ENCODE data around the gene MDH1B. TPM values are rescaled to one million over a fixed set of nuclear protein-coding genes. Genes with fewer than 3 reads are reported as not detected.

Gene MDH1B
- total RNA-seq, 1 donor from 2014 or later = 1.8 TPM

DNA sequence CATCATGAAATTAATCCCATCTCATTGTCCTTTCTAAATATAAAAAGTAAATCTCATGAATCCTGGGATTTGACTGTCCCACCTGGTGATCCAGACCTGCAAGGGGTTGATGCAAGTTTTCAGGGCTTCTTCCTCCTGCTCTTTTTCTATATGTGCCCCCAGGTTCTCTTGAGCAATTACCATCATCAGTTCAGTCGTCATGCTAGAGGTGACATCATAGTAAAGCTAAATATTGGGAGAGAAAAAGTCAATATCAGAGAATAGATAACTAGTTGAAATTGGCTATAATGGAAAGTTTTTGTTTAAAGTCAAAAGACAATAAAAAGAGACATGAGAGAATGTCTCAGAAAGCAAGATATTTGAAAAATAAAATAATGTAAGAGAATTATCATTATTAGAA is 8.3 kb downstream of the MDH1B start:
- H3K27me3 ChIP-seq (ENCODE audit: control insufficient read depth, insufficient read depth, low read length) = no peaks in the 10 kb centered on the region
- H3K36me3 ChIP-seq (ENCODE audit: control insufficient read depth, insufficient read depth, low read length) = no peaks in the 10 kb centered on the region
- H3K4me3 ChIP-seq (ENCODE audit: low read depth, low read length) = no peak overlapping the region
- DNase-seq (ENCODE audit: low read depth) = no peak
- TF ChIP-seq, protein P1, sequence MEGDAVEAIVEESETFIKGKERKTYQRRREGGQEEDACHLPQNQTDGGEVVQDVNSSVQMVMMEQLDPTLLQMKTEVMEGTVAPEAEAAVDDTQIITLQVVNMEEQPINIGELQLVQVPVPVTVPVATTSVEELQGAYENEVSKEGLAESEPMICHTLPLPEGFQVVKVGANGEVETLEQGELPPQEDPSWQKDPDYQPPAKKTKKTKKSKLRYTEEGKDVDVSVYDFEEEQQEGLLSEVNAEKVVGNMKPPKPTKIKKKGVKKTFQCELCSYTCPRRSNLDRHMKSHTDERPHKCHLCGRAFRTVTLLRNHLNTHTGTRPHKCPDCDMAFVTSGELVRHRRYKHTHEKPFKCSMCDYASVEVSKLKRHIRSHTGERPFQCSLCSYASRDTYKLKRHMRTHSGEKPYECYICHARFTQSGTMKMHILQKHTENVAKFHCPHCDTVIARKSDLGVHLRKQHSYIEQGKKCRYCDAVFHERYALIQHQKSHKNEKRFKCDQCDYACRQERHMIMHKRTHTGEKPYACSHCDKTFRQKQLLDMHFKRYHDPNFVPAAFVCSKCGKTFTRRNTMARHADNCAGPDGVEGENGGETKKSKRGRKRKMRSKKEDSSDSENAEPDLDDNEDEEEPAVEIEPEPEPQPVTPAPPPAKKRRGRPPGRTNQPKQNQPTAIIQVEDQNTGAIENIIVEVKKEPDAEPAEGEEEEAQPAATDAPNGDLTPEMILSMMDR (IDR thresholded peaks at IDR 0.05; ENCODE audit: insufficient read depth, low read length, poor library complexity, severe bottlenecking) = no peak

DNA sequence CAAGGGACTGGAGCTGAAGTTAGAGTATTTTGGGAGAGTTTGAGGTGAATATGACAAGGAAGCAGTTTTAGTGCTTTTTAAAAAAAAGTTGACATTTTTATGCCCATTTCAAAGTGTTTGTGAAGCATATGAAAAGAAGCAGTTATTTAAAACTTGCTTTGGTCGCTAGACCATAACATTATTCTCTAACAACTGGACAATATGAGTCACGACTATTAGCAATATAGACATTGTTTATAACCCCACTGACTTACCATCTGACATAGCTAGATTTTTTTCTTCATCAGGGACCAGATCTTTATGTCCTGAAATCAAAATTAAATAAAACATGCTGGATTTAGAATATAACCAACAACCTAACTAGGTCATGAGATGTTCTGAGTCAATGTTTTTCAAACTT is 24.3 kb downstream of the MDH1B start:
- Histone ChIP-seq H3K36me3 (ENCODE audit: control insufficient read depth, insufficient read depth, low read length) (no peaks in the 10 kb centered on the region), H3K27me3 (ENCODE audit: control insufficient read depth, insufficient read depth, low read length) (no peaks in the 10 kb centered on the region), H3K4me3 (ENCODE audit: low read depth, low read length) (no peak overlapping the region)
- no peak for DNase-seq (ENCODE audit: low read depth)
- TF ChIP-seq, protein P1 (IDR thresholded peaks at IDR 0.05; ENCODE audit: insufficient read depth, low read length, poor library complexity, severe bottlenecking) = no peak

DNA sequence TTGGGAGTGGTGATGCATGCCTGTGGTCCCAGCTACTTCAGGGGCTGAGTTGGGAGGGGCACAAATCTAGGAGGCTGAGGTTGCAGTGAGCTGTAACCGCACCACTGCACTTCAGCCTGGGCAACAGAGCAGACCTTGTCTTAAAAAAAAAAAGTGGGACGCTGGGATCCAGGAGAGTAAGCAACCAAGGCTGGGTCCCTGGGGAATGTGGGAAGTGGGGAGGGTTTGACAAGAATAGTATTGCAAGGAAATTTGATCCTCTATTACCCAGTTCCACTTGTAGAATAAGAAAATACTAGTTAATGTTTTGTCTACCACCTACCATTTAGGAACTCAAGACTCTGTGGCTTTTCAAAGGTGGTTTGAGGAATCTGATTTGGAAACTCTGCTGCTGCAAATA is 25.9 kb downstream of the MDH1B start:
- no peak for DNase-seq (ENCODE audit: low read depth)
- Histone ChIP-seq H3K36me3 (ENCODE audit: control insufficient read depth, insufficient read depth, low read length) (no peaks in the 10 kb centered on the region), H3K4me3 (ENCODE audit: low read depth, low read length) (no peak overlapping the region), H3K27me3 (ENCODE audit: control insufficient read depth, insufficient read depth, low read length) (no peaks in the 10 kb centered on the region)
- TF ChIP-seq, protein P1 (IDR thresholded peaks at IDR 0.05; ENCODE audit: insufficient read depth, low read length, poor library complexity, severe bottlenecking) = no peak

DNA sequence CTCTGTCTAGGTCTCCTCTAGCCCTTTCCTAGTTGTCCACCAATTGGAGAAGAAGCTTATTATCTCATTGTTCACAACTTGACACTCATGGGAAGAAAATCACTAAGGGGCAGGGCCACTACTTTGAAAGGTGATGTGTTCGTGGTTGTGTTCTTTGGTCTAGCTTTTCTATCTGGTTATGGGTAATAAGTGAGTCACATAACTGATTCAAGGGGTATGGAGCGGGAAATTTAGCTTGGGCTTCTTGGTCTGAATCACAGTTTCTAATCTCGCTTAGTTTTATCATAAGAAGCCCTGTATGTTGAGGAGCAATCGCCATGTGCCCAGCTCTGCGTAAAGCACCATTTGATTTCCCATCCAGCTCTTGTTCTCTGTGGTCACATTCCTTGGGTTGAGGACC is 28.2 kb downstream of the MDH1B start:
- H3K4me3 ChIP-seq (ENCODE audit: low read depth, low read length) = no peak overlapping the region
- DNase-seq (ENCODE audit: low read depth) = no peak
- TF ChIP-seq, protein P1 (IDR thresholded peaks at IDR 0.05; ENCODE audit: insufficient read depth, low read length, poor library complexity, severe bottlenecking) = no peak

DNA sequence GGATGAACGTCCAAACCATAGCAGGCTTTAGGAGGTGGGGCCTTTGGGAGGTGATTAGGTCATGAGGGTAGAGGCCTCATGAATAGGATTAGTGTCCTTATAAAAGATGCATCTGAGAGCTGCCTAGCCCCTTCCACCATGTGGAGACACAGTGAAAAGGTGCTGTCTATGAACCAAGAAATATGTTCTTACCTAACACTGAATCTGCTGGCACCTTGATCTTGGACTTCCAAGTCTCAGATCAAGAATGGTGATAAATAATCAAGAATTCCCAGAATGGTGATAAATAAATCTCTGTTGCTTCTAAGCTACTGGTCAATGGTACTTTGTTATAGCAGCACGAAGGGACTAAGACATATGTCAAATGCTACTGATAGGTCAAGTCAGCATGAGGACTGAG is 31.8 kb downstream of the MDH1B start:
- no peaks in the 10 kb centered on the region for H3K27me3 ChIP-seq (ENCODE audit: control insufficient read depth, insufficient read depth, low read length)
- TF ChIP-seq, protein P1 (IDR thresholded peaks at IDR 0.05; ENCODE audit: insufficient read depth, low read length, poor library complexity, severe bottlenecking) = no peak
- H3K36me3 ChIP-seq (ENCODE audit: control insufficient read depth, insufficient read depth, low read length) = no peaks in the 10 kb centered on the region
- H3K4me3 ChIP-seq (ENCODE audit: low read depth, low read length) = no peak overlapping the region
- no peak for DNase-seq (ENCODE audit: low read depth)

More for the DNA sequence above, 28.2 kb downstream of the MDH1B start:
- H3K27me3 ChIP-seq (ENCODE audit: control insufficient read depth, insufficient read depth, low read length) = no peaks in the 10 kb centered on the region
- no peaks in the 10 kb centered on the region for H3K36me3 ChIP-seq (ENCODE audit: control insufficient read depth, insufficient read depth, low read length)
